Gastrocnemius medialis (tissue), 4 donors: ENCODE results near the gene DOK1. TPM values are rescaled to one million over a fixed set of nuclear protein-coding genes. Genes with fewer than 3 reads are reported as not detected.

Source experiments
- ATAC-seq, 2 donors: fragments of 150-250 bp; one replicate each; pipeline ENCODE4 v1.9.1; 2016
- DNase-seq, 2 donors: peaks; one replicate each; pipeline ENCODE4 v3.0.0-alpha.2; 2019
- H3K27ac ChIP-seq, 4 donors: fragments of 200-600 bp; sonication (generic); 1 replicate in 1 of 4; 2 replicates in 3 of 4; pipeline ENCODE4 v1.5.1; 2016 to 2018; ENCODE audit warnings: mild to moderate bottlenecking in 2 of 4, moderate library complexity in 1 of 4
- H3K27me3 ChIP-seq, 3 donors: fragments of 200-600 bp; sonication (generic) in 2 of 3; 1 replicate in 1 of 3; 2 replicates in 2 of 3; pipeline versions ENCODE4 v1.5.1 to v1.6.0; 2016 to 2019; ENCODE audit warnings: mild to moderate bottlenecking in 1 of 3, moderate library complexity in 1 of 3
- H3K36me3 ChIP-seq, 2 donors: fragments of 200-600 bp; sonication (generic) in 1 of 2; one replicate each; pipeline ENCODE4 v1.5.1; 2017 to 2018
- H3K4me1 ChIP-seq, 2 donors: fragments of 200-600 bp; sonication (generic) in 1 of 2; one replicate each; pipeline ENCODE4 v1.5.1; 2016 to 2017; ENCODE audit warnings: mild to moderate bottlenecking in 2 of 2
- H3K4me3 ChIP-seq, 4 donors: fragments of 200-600 bp; sonication (generic) in 3 of 4; 1 replicate in 1 of 4; 2 replicates in 3 of 4; pipeline ENCODE4 v1.5.1; 2016 to 2019; ENCODE audit warnings: mild to moderate bottlenecking in 2 of 4
- H3K9me3 ChIP-seq, 3 donors: fragments of 200-600 bp; sonication (generic) in 2 of 3; 1 replicate in 1 of 3; 2 replicates in 2 of 3; pipeline ENCODE4 v1.5.1; 2016 to 2019
- CTCF ChIP-seq, 5 experiments: fragments of 450-650 bp in 3 of 5; fragments of 200-600 bp in 2 of 5; sonication (generic) in 2 of 5; IDR thresholded peaks in 4 of 5; conservative IDR thresholded peaks in 1 of 5; 1 replicate in 4 of 5; 2 replicates in 1 of 5; pipeline ENCODE4 v1.5.1; 2016 to 2019; ENCODE audit warnings: antibody characterized with exemption in 5 of 5, mild to moderate bottlenecking in 3 of 5, moderate library complexity in 3 of 5
- POLR2A ChIP-seq, 2 donors: fragments of 450-650 bp; IDR thresholded peaks; one replicate each; pipeline ENCODE4 v1.6.1; 2017; ENCODE audit warnings: antibody characterized with exemption in 2 of 2, mild to moderate bottlenecking in 2 of 2, moderate library complexity in 2 of 2
- in situ Hi-C, 4 donors: fragments of 200-750 bp; cut with MboI; loops; one replicate each; pipeline versions ENCODE4 v1.15.0 to v1.8.0; 2017; ENCODE audit warnings: low sequenced_read_pairs in 4 of 4
- intact Hi-C: fragments of 100-400 bp; cut with DNase I; formaldehyde crosslinking; loops from one replicate; pipeline ENCODE4 v1.15.1; 2023; ENCODE audit warnings: low total_unique reads
- total RNA-seq, 4 donors: library from RNA; depleted of rRNA; stranded (reverse); fragments of >200 nt; gene quantifications; one replicate each; pipeline versions ENCODE4 v1.1.0 to v1.2.3, GENCODE V29; 2016

DOK1 gene
- total RNA-seq, 4 donors from 2014 or later = 0.51 to 4.1 (median 2.7) TPM

GRCh38 chr2:74510272-74510671 is 44.2 kb upstream of the DOK1 start:
- TF ChIP-seq CTCF (IDR thresholded peaks at IDR 0.05 in 4 of 5, conservative IDR thresholded peaks at IDR 0.05 in 1 of 5) = no peak
- TF ChIP-seq POLR2A (IDR thresholded peaks at IDR 0.05) = no peak
- DNase-seq (no peak), ATAC-seq (no peak)
- Histone ChIP-seq H3K27me3 (peaks cover 44 to 62% (median 58%) of the 10 kb centered on the region in 3 donors), H3K36me3 (peaks cover 0 to 10% of the 10 kb centered on the region in 2 donors), H3K27ac (no peak overlapping the region), H3K4me3 (no peak overlapping the region), H3K9me3 (no peaks in the 10 kb centered on the region), H3K4me1 (peaks cover 21 to 32% of the 10 kb centered on the region in 2 donors)
- intact Hi-C loops = no loop called here
- in situ Hi-C loops = no loop called here

GRCh38 chr2:74511104-74511989 is 43.2 kb upstream of the DOK1 start:
- intact Hi-C loops = no loop called here
- H3K4me3 ChIP-seq = no peak overlapping the region
- H3K27ac ChIP-seq = no peak overlapping the region
- no peaks in the 10 kb centered on the region for H3K36me3 ChIP-seq
- no peak for DNase-seq
- H3K9me3 ChIP-seq = no peaks in the 10 kb centered on the region
- in situ Hi-C loops = no loop called here
- H3K4me1 ChIP-seq = peaks cover 17 to 27% of the 10 kb centered on the region in 2 donors
- TF ChIP-seq POLR2A (IDR thresholded peaks at IDR 0.05) (no peak), CTCF (IDR thresholded peaks at IDR 0.05 in 4 of 5, conservative IDR thresholded peaks at IDR 0.05 in 1 of 5) (no peak)
- H3K27me3 ChIP-seq = peaks cover 55 to 69% (median 66%) of the 10 kb centered on the region in 3 donors
- ATAC-seq = no peak

GRCh38 chr2:74512744-74513604 is 41.5 kb upstream of the DOK1 start:
- in situ Hi-C loops (no loop called here), intact Hi-C loops (no loop called here)
- peaks cover 71 to 85% (median 82%) of the 10 kb centered on the region in 3 donors for H3K27me3 ChIP-seq
- no peak for ATAC-seq
- peaks cover 12 to 22% of the 10 kb centered on the region in 2 donors for H3K4me1 ChIP-seq
- TF ChIP-seq CTCF (IDR thresholded peaks at IDR 0.05 in 4 of 5, conservative IDR thresholded peaks at IDR 0.05 in 1 of 5) = no peak
- TF ChIP-seq POLR2A (IDR thresholded peaks at IDR 0.05) = no peak
- no peak overlapping the region for H3K27ac ChIP-seq
- H3K4me3 ChIP-seq = no peak overlapping the region
- no peaks in the 10 kb centered on the region for H3K9me3 ChIP-seq
- no peaks in the 10 kb centered on the region for H3K36me3 ChIP-seq
- DNase-seq = no peak

- no peak for TF ChIP-seq POLR2A (IDR thresholded peaks at IDR 0.05)
- TF ChIP-seq CTCF (IDR thresholded peaks at IDR 0.05 in 4 of 5, conservative IDR thresholded peaks at IDR 0.05 in 1 of 5) = no peak
- in situ Hi-C loops = no loop called here
- peaks cover 79 to 93% (median 83%) of the 10 kb centered on the region in 3 donors for H3K27me3 ChIP-seq
- DNase-seq = no peak
- no peak overlapping the region for H3K27ac ChIP-seq
- H3K4me3 ChIP-seq = no peak overlapping the region
- H3K9me3 ChIP-seq = no peaks in the 10 kb centered on the region
- no peak for ATAC-seq
- no peaks in the 10 kb centered on the region for H3K36me3 ChIP-seq
- peaks cover 7 to 17% of the 10 kb centered on the region in 2 donors for H3K4me1 ChIP-seq
- intact Hi-C loops = no loop called here
These were observed 40.7 kb upstream of the DOK1 start for GRCh38 chr2:74513605-74514367.
